WERI-Rb-1 (cell line): Measurements from ENCODE around the gene FSTL4.
A peak's percentile ranks its signal among the peaks of the same experiment; 100 is the strongest.

Source experiments
- DNase-seq: peaks from one replicate; pipeline ENCODE4 v3.0.0-alpha.2; 2020
- H3K27ac ChIP-seq: fragments of 250-450 bp; sonication (Bioruptor Pico); 2 replicates; pipeline ENCODE4 v1.5.1; 2020; ENCODE audit warnings: mild to moderate bottlenecking, moderate library complexity
- H3K27me3 ChIP-seq: fragments of 250-450 bp; sonication (Bioruptor Pico); 2 replicates; pipeline ENCODE4 v1.5.1; 2021; ENCODE audit warnings: mild to moderate bottlenecking, low read depth, moderate library complexity; ENCODE audit not compliant: insufficient read depth, severe bottlenecking
- H3K36me3 ChIP-seq: fragments of 250-450 bp; sonication (Bioruptor Pico); 2 replicates; pipeline ENCODE4 v1.5.1; 2020; ENCODE audit warnings: mild to moderate bottlenecking, moderate library complexity
- H3K4me3 ChIP-seq: 2 replicates; pipeline ENCODE4 v1.5.1; 2011; ENCODE audit warnings: low read depth, mild to moderate bottlenecking, control low read depth, low read length
- H3K9me3 ChIP-seq: fragments of 250-450 bp; sonication (Bioruptor Pico); 2 replicates; pipeline ENCODE4 v1.5.1; 2021; ENCODE audit warnings: mild to moderate bottlenecking, moderate library complexity; ENCODE audit not compliant: severe bottlenecking
- TF ChIP-seq, protein P1 (sequence below): IDR thresholded peaks from 2 replicates; pipeline ENCODE4 v1.5.1; 2011; ENCODE audit warnings: low read depth, mild to moderate bottlenecking, control low read depth, inconsistent platforms, low read length

The FSTL4 gene

DNA sequence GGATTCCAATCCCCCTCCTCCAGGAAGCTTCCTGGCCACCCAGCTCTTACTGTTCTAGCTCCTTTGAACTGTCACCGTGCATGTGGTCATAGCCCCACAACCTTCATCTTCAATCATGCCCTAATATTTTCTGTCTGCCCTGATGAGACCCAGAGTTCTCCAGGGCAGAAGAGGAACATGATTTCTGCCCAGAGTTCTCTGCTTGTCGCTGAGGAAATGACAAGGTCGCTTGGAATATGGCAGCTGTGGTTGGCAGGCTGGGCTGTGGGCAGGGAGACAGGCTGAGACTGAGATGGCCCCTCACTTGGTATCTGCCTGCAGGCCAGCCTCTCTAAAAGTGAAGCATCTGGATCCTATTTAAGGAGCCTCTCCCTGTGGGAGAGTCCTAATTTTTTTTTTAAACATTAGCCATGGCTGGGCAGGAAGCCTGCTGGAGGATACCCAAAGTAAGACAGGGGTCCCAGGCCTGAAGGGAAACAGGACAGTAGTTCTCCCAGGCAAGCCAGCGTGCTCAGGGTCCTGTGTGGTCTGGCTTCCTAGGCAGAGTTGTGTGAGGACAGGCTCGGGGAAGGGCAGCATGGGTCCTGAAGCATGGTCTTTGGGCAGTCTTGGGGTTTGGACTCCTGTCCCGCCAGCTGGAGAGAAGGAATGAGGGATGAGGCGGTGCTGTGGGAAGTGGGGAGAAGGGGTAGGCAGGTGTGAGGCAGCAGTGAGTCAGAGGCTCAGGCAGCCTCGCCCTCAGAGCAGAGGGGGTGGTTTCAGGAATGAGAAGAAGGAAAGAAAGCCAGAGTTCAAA lies 242.1 kb downstream of the FSTL4 start:
- DNase-seq, result no peak
- Histone ChIP-seq H3K36me3 (no peaks in the 10 kb centered on the region), H3K27me3 (no peaks in the 10 kb centered on the region), H3K9me3 (no peaks in the 10 kb centered on the region), H3K4me3 (no peak overlapping the region), H3K27ac (no peak overlapping the region)
- TF ChIP-seq, protein P1, sequence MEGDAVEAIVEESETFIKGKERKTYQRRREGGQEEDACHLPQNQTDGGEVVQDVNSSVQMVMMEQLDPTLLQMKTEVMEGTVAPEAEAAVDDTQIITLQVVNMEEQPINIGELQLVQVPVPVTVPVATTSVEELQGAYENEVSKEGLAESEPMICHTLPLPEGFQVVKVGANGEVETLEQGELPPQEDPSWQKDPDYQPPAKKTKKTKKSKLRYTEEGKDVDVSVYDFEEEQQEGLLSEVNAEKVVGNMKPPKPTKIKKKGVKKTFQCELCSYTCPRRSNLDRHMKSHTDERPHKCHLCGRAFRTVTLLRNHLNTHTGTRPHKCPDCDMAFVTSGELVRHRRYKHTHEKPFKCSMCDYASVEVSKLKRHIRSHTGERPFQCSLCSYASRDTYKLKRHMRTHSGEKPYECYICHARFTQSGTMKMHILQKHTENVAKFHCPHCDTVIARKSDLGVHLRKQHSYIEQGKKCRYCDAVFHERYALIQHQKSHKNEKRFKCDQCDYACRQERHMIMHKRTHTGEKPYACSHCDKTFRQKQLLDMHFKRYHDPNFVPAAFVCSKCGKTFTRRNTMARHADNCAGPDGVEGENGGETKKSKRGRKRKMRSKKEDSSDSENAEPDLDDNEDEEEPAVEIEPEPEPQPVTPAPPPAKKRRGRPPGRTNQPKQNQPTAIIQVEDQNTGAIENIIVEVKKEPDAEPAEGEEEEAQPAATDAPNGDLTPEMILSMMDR, result no peak

DNA sequence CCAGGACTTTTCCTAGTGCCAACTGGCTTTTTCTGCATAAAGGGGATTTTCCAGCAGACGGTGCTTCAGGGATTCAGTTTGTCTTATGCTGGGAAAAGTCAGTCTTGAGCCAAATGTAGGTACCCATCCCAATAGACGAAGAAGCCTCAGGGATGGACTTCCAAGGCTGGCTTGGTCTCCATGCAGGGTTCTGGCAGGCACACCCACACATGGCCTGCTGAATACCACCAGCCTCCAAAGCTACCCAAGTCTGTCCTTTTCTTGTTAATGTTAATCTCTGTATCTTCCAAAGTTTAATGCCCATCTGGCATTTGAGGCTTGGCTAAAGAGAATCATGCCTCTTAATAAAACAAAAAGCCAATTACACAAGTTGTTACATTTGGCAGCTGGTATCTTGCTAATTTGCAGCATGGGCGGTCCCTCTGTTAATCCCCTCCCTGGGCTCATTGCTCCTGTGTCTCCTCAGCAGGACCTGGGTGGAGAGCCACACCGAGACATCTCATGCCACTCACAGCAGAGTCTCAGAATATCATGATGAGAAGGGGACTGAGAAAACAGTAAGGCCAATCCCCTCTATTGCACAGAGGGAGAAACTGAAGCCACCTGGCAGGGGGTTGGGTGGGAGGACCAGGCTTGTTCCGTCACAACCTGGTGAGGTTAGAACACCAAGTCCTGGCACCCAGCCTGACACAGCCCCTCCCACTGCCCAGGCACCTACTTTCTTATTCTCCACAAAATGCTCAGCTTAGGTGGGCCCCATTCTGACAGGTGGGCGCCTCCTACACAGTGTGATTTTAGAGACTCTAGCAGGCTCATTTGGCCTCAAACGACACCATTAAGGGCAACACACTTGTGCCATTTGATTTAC lies 243.2 kb downstream of the FSTL4 start:
- DNase-seq, result peak; percentile 54
- no peak overlapping the region for H3K27ac ChIP-seq
- no peaks in the 10 kb centered on the region for H3K36me3 ChIP-seq
- H3K9me3 ChIP-seq, result no peaks in the 10 kb centered on the region
- TF ChIP-seq, protein P1, result no peak
- H3K4me3 ChIP-seq, result no peak overlapping the region
- H3K27me3 ChIP-seq, result no peaks in the 10 kb centered on the region

DNA sequence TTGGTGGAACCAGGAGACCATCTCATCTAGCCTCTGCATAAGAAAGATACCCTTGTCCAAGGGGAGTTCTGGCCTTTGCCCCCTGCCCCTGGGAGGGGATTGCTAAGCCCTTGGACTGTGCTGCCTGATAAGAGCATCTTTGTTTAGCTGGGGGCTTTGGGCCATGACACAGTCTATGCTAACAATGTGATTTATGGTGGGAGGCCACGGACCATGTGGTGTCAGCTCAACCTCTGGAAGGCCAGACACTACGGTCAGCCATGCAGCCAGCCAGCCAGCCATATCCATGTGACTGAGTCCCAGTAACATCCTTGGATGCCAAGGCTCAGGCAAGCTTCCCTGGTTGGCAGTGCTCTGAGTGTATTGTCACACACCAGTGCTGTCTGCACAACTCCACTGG lies 244.4 kb downstream of the FSTL4 start:
- no peak for DNase-seq
- Histone ChIP-seq H3K4me3 (no peak overlapping the region), H3K27me3 (no peaks in the 10 kb centered on the region), H3K36me3 (no peaks in the 10 kb centered on the region), H3K27ac (no peak overlapping the region), H3K9me3 (no peaks in the 10 kb centered on the region)
- TF ChIP-seq, protein P1, result no peak

DNA sequence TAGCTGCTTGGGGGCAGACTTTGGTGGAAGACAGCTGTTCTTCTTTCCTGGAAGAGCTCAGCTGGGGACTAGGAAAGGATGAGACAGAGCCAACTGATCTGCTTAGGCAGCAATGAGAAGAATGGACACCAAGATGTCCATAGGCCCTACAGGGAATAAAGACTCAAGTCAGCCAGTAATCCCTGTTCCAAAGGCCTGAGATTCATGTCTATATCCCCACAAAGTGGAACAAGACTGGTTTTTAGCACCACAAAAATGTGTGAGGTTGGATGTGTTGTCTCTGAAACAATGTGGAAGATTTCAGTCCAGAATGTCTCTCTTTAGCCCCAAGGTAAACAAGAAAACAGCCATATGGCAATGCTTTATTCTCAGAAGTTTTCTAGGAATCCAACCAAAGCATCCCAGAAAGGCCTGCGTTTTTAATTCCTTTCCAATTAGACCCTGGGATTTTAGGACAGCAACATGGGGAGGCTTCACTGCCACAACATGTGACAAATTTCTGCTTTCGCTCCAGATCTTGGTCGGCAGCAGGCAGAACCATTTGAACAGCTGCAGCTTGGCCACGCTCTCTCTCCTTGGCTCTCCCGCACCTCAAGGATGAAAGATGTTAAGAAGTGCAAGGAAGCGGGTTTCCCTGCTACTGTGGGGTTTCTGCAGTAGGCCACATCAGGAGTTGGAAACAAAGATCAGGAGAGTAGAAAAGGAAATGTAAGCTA lies 245.1 kb downstream of the FSTL4 start:
- Histone ChIP-seq H3K27me3 (no peaks in the 10 kb centered on the region), H3K27ac (peak overlapping the region; percentile 35; the same call in 1 of the 2 replicates)
- TF ChIP-seq, protein P1, result no peak

DNA sequence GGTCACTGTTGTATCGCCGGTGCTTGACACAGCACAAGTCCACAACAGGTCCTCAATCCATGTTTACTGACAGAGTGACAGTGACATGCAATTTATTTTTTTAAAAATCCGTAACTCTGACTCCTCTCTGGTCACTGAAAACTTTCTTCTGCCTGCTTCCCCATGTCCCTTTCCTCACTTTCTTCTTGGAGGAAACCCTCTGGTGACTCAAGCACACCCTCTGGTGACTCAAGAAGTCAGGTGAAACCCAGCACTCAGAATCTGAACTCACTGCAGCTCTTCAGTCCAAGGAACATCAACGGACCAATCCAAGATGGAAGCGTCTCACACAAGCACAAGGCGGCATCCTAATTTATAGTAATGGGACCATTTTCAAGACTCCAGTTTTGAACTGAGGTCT lies 245.9 kb downstream of the FSTL4 start:
- no peak overlapping the region for H3K27ac ChIP-seq
- no peaks in the 10 kb centered on the region for H3K36me3 ChIP-seq
- DNase-seq, result no peak
- H3K27me3 ChIP-seq, result no peaks in the 10 kb centered on the region
- no peak overlapping the region for H3K4me3 ChIP-seq
- no peaks in the 10 kb centered on the region for H3K9me3 ChIP-seq
- TF ChIP-seq, protein P1, result no peak

More for the DNA sequence above, 245.1 kb downstream of the FSTL4 start:
- DNase-seq, result peak; percentile 31
- H3K9me3 ChIP-seq, result no peaks in the 10 kb centered on the region
- no peak overlapping the region for H3K4me3 ChIP-seq
- no peaks in the 10 kb centered on the region for H3K36me3 ChIP-seq
